ENCODE measurements around the gene TRAK1.

The TRAK1 gene

GRCh38 chr3:42182555-42182954 lies 91.4 kb downstream of the TRAK1 start:
- DNase-seq: no peak

GRCh38 chr3:42183991-42184632 lies 93.0 kb downstream of the TRAK1 start:
- DNase-seq: no peak

GRCh38 chr3:42184651-42185443 lies 93.7 kb downstream of the TRAK1 start:
- DNase-seq: no peak

GRCh38 chr3:42187936-42188335 lies 96.8 kb downstream of the TRAK1 start:
- no peak for DNase-seq

GRCh38 chr3:42188376-42188775 lies 97.2 kb downstream of the TRAK1 start:
- DNase-seq: no peak

- no peak for DNase-seq
Observed at GRCh38 chr3:42189001-42189460, 97.9 kb downstream of the TRAK1 start.

GRCh38 chr3:42189736-42190135 lies 98.6 kb downstream of the TRAK1 start:
- no peak for DNase-seq

GRCh38 chr3:42190701-42191442 lies 99.7 kb downstream of the TRAK1 start:
- DNase-seq: peak; percentile 44 to 65

- DNase-seq: no peak
Observed at GRCh38 chr3:42191443-42191747, 100.2 kb downstream of the TRAK1 start.

GRCh38 chr3:42192334-42193200 lies 101.4 kb downstream of the TRAK1 start:
- DNase-seq: no peak

GRCh38 chr3:42194943-42195510 lies 103.9 kb downstream of the TRAK1 start:
- no peak for DNase-seq

- no peak for DNase-seq
Observed at GRCh38 chr3:42195879-42196330, 104.7 kb downstream of the TRAK1 start.

- no peak for DNase-seq
Observed at GRCh38 chr3:42198709-42199108, 107.6 kb downstream of the TRAK1 start.

GRCh38 chr3:42202217-42202865 lies 111.2 kb downstream of the TRAK1 start:
- DNase-seq: no peak

GRCh38 chr3:42204867-42205599 lies 113.9 kb downstream of the TRAK1 start:
- DNase-seq: no peak

GRCh38 chr3:42205800-42206514 lies 114.8 kb downstream of the TRAK1 start:
- no peak for DNase-seq

GRCh38 chr3:42209917-42210316 lies 118.8 kb downstream of the TRAK1 start:
- no peak for DNase-seq

- no peak for DNase-seq
Observed at GRCh38 chr3:42210726-42211125, 119.6 kb downstream of the TRAK1 start.

- DNase-seq: peak; percentile 18 to 23
Observed at GRCh38 chr3:42213417-42213816, 122.3 kb downstream of the TRAK1 start.

GRCh38 chr3:42214064-42214463 lies 122.9 kb downstream of the TRAK1 start:
- DNase-seq: no peak
